Embryonic facial prominence (tissue), 1 donor: ENCODE measurements around the gene ADM5.

ENCODE experiments used
- DNase-seq: peaks from one replicate; pipeline ENCODE4 v3.0.0-alpha.2; 2016; ENCODE audit errors: extremely low spot score

The ADM5 gene

GRCh38 chr19:49689133-49690078, at the start of gene ADM5:
Gene ADM5, plus strand, starts transcription at chr19:49689594. Its CDS starts 244 bp downstream, at chr19:49689838.
- no peak for DNase-seq

- DNase-seq: peak; percentile 98
Measured at GRCh38 chr19:49640113-49640898, 49.1 kb upstream of the ADM5 start, which contains the start of gene RRAS. Gene RRAS, minus strand, starts transcription at chr19:49640143. Its CDS starts 45 bp downstream, at chr19:49640098.

GRCh38 chr19:49641688-49642491, 47.5 kb upstream of the ADM5 start, which contains the start of gene SCAF1:
Gene SCAF1, plus strand, starts transcription at chr19:49642209. Its CDS starts 2,818 bp downstream, at chr19:49645027.
- DNase-seq: peak; percentile 98

DNA sequence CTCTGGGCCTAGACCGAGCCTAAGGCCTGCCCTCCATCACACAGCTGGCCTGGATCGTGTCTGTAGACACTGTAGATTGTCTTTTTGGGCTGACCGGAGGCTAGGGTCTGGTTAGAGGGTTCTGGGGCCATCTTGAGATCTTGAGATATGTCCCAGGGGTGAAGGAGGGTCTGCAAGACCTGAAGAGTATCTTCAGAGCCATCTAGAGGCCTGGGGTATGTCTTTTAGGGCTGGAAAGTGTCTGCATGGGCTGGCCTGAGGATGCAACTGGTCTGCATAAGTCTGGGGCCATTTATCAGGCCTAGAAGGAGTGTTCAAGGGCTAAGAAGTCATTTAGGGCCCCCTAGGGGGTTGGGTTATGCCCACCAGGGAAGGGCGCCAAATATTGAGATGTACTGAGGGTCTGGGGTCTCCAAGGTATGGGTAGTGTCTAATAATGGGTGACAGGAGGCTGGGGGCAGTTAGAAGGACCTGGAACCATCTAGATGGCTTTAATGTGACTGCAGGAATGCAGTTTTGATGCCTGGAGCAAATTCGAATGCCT, 46.8 kb upstream of the ADM5 start:
- no peak for DNase-seq

DNA sequence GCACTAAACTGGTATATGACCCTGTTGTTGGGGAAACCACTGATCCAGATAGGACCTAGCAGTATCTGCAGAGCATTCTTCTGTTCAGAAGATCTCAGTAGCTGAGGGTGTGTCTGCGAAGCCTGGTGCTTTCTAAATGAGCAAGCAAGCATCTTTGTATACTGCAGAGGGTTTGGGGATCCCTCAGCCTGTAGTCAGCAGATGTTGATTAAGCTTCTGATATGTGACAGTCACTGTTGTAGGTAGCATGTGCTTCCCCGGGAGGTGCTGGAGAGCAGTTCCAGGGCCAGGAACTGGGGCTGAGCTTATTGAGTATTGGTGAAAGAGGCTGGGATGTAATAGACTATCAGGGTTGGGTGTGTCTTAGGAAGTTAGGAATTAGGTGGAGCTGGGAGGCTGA, 45.9 kb upstream of the ADM5 start:
- no peak for DNase-seq

- no peak for DNase-seq
Measured at GRCh38 chr19:49645592-49645991, 43.8 kb upstream of the ADM5 start.

- no peak for DNase-seq
Measured at GRCh38 chr19:49645995-49646394, 43.4 kb upstream of the ADM5 start.

DNA sequence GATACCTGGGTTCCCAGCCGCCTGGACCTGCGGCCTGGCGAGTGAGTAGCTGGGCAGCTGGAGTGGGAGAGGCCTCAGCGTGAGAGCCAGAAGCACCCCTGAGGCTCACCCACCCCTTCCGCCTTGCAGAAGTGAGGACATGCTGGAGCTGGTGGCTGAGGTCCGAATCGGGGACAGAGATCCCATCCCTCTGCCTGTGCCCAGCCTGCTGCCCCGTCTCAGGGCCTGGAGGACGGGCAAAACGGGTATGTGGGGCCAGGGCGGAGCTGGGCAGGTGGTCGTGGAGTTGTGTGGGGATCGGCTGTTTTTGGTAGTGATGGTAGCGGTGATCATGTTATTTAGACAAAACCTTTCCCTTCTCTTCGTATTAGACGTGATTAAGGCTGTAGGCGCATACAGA, 42.8 kb upstream of the ADM5 start:
- no peak for DNase-seq

DNA sequence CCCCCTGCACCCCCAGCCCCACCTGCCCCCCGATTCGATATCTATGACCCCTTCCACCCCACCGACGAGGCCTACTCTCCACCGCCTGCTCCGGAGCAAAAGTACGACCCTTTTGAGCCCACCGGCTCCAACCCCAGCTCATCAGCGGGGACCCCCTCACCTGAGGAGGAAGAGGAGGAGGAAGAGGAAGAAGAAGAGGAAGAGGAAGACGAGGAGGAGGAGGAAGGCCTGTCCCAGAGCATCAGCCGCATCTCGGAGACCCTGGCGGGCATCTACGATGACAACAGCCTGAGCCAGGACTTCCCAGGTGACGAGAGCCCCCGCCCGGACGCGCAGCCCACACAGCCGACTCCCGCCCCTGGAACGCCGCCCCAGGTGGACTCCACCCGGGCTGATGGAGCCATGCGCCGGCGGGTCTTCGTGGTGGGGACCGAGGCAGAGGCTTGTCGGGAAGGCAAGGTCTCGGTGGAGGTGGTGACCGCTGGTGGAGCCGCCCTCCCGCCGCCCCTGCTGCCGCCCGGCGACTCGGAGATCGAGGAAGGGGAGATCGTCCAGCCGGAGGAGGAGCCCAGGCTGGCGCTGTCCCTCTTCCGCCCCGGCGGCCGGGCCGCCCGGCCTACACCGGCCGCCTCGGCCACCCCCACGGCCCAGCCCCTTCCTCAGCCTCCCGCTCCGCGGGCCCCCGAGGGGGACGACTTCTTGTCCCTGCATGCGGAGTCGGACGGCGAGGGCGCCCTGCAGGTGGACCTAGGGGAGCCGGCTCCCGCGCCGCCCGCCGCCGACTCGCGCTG, 38.2 kb upstream of the ADM5 start:
- DNase-seq: no peak

DNA sequence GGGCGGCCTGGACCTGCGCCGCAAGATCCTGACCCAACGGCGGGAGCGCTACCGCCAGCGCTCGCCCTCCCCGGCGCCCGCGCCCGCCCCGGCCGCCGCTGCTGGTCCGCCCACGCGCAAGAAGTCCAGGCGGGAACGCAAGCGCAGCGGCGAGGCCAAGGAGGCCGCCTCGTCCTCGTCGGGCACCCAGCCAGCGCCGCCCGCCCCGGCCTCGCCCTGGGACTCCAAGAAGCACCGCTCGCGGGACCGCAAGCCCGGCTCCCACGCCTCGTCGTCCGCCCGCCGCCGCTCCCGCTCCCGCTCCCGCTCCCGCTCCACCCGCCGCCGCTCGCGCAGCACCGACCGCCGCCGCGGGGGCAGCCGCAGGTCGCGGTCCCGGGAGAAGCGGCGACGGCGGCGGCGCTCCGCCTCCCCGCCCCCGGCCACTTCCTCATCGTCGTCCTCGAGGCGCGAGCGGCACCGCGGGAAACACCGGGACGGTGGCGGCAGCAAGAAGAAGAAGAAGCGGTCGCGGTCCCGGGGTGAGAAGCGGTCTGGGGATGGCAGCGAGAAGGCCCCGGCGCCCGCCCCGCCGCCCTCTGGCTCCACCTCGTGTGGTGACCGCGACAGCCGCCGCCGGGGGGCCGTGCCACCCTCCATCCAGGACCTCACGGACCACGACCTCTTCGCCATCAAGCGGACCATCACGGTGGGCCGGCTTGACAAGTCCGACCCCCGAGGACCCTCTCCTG, 37.4 kb upstream of the ADM5 start:
- no peak for DNase-seq

GRCh38 chr19:49652551-49653465, 36.6 kb upstream of the ADM5 start:
- no peak for DNase-seq

- no peak for DNase-seq
Measured at GRCh38 chr19:49653466-49653806, 36.0 kb upstream of the ADM5 start.

- DNase-seq: no peak
Measured at GRCh38 chr19:49654581-49654980, 34.8 kb upstream of the ADM5 start.

- no peak for DNase-seq
Measured at GRCh38 chr19:49655570-49656455, 33.6 kb upstream of the ADM5 start.

DNA sequence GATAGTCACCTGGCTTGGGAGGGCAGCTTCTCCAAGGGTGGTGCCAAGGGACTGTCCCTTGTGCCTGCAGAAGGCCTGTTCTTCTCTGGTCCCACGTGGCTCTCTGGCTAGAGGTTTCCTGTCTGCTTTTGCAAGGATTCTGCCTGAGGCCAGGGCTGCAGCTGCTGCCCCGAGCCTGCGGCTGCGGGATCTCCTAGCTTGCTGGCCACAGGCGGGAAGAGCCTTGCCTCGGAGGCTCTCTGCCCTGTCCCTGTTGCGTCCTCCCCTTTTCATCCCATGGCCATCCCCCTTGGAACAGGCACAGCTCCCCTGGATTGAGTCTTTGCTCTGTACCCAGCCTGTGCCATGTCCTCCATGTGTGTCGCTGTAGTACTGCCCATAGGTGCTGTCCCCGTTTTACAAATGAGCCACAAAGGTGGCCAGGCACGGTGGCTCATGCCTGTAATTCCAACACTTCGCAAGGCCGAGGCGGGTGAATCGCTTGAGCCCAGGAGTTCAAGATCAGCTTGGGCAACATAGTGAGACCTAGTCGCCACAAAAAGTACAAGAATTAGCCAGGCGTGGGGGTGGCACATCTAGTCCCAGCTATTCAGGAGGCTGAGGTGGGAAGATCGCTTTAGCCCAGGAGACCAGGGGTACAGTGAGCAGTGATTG, 32.8 kb upstream of the ADM5 start:
- no peak for DNase-seq

DNA sequence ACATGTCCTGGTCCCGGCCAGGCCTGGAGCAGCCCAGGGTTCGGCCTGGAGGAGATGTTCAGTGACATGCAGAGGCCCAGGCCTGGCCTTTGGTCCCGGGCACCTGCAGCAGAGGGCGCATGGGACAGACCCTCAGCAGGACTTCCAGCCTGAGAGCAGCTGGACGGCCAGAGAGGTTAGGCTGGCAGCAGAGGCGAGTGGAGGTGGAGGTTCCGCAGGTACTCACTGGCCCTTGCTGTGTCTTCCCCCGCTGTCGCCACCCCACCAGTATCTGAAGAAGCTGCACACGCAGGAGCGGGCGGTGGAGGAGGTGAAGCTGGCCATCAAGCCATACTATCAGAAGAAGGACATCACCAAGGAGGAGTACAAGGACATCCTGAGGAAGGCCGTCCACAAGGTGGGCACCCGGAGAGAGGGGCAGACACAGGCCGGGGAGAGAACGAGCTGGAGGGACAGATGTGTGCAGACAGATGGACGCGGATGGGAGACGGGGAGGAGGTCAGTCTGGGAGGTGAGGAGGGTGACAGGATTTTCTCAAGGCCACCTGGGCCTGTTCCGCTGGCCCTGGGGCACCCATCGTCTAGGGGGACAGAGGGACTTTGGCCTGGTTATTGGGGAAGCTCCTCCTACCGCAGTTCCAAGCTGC, 31.8 kb upstream of the ADM5 start:
- no peak for DNase-seq

- no peak for DNase-seq
Measured at GRCh38 chr19:49658139-49658517, 31.3 kb upstream of the ADM5 start.
